Epidermal melanocyte (primary cell): Measurements from ENCODE around the gene IL3RA.
"Not testable (repeated sequence)": the region's sequence is repeated elsewhere in the genome, so short reads cannot be mapped to it uniquely, and the experiment has no call there.

ENCODE experiments used
- DNase-seq: peaks from one replicate; pipeline ENCODE4 v3.0.0; 2011; ENCODE audit warnings: low spot score; ENCODE audit not compliant: insufficient read length

IL3RA gene

GRCh38 chrX:1398431-1399340 lies 62.1 kb downstream of the IL3RA start:
- DNase-seq, result no peak

- no peak for DNase-seq
These were observed 63.5 kb downstream of the IL3RA start for GRCh38 chrX:1400049-1400448.

DNA sequence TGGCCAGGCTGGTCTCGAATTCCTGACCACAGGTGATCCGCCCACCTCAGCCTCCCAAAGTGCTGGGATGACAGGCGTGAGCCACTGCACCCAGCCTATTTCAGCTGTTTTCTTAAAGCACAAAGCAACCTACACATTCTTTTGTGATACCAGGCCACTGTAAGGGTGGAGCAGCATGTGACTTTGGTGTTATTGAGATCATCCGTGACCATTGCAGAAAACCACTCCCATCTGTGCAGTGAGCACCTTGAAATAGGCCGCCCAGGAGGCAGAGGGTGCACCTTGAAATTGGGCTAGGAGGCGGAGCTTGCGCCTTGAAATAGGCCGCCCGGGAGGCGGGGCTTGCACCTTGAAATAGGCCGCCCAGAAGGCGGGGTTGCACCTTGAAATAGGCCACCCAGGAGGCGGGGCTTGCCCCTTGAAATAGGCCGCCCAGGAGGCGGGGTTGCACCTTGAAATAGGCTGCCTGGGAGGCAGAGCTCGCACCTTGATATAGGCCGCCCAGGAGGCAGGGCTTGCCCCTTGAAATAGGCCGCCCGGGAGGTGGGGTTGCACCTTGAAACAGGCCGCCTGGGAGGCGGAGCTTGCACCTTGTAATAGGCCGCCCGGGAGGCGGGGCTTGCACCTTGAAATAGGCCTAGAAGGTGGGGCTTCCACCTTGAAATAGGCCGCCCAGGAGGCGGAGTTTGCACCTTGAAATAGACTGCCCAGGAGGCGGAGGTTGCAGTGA lies 64.3 kb downstream of the IL3RA start:
- DNase-seq, result no peak

DNA sequence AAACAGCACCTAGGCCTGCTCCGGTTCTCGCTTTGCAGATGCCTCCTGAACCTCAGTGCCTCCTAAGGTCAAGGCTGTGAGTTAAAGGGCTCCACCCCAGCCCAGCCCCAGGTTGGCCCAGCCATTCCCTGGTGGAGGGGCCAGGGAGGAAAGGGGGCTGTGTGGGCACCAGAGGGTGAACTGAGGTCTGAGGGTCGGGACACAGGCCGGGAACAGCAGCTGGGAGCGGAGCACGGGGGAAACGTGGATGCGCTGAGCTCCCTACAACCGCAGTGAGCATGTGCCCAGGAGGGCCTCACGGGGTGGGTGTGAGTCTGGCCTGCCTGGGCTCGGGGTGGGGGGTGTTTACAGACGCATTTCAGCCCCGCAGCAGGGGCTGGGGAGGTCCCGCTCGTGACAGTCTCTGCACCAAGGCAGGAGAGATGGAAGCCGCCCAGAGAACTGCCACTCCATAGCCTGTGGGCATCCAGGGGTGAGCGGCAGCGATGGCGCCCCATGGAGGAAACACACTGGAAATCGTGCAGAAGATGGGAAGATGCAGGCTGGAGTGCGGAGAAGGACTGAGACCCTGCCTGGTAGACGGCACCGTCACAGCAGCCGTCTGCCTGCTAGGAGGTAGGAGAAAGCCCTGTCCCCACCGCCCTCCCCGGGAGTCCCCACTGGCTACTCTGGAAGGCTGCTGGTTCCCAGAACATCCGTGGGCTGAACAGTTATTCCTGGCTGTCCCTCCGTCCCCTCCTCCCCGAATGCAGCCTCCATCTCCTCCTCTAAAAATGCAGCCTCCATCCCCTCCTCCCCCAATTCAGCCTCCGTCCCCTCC lies 65.2 kb downstream of the IL3RA start:
- no peak for DNase-seq

- no peak for DNase-seq
These were observed 66.6 kb downstream of the IL3RA start for GRCh38 chrX:1403228-1403627.

DNA sequence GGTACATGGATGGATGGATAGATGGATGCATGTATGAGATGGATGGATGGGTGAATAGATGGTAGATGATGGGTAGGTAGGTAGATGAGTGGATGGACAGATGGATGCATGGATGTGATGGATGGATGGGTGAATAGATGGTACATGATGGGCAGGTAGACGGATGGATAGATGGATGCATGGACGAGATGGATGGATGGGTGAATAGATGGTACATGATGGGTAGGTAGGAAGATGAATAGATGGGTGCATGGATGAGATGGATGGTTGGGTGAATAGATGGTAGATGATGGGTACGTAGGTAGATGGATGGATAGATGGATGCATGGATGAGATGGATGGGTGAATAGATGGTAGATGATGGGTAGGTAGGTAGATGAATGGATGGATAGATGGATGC lies 67.3 kb downstream of the IL3RA start:
- not testable (repeated sequence) for DNase-seq

GRCh38 chrX:1405769-1406168 lies 69.2 kb downstream of the IL3RA start:
- DNase-seq, result not testable (repeated sequence)

DNA sequence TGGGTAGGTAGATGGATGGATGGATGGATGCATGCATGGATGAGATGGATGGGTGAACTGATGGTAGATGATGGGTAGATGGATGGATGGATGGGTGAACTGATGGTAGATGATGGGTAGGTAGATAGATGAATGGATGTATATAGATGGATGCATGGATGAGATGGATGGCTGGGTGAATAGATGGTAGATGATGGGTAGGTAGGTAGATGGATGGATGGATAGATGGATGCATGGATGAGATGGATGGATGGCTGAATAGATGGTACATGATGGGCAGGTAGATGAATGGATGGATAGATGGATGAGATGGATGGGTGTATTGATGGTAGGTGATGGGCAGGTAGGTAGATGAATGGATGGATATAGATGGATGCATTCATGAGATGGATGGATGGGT lies 70.5 kb downstream of the IL3RA start:
- DNase-seq, result no peak

GRCh38 chrX:1411326-1411725 lies 74.7 kb downstream of the IL3RA start:
- no peak for DNase-seq

DNA sequence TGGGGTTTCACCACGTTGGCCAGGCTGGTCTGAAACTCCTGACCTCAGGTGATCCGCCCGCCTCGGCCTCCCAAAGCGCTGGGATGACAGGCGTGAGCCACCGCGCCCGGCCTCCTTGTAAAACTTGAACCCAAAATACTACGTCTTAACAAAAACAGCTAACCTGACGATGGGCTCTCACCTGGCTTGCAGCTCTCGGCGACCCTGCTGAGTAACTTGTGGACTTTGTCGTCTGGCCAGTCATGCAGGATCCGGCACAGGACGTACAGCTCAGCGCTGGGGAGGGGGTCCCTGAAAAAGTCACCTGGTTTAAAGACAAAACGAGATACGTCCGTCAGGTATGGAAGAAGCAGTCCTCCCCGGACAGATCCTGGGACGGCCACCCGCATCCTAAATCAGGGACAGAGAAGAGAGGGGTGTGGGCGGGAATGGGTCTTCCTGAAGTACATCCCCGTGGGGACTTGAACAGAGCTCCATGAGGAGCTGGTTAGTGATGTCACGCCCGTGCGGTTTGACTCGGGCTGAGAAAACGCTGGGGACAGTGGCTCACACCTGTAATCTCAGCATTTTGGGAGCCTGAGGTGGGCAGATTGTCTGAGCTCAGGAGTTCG lies 76.1 kb downstream of the IL3RA start:
- no peak for DNase-seq

GRCh38 chrX:1416327-1416784 lies 79.8 kb downstream of the IL3RA start:
- DNase-seq, result no peak

DNA sequence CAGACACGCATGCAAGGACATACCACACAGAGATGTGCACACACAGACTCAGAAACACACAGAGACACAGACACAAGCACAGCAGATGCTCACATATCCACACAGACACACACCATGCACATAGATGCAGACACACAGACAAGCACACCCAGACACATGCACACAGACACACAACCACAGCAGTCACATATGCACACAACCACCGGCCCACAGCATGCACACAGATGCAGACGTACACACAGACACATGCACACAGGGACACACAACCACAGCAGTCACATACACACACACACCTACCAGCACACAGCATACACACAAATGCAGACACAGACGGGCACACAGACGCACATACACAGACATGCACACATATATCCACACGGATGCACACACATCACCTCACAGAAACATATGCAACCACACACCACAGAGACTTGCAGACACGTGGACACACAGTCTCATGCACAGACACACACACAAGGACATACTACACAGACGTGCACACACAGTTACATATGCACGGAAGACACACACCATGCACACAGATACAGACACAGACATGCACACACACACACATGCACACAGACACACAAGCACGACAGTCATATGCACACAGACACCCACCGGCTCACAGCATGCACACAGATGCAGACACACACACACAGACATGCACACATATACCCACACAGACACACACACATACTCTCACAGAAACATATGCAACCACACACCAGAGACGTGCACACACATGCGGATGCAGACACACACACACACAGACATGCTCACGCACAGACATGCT lies 80.6 kb downstream of the IL3RA start:
- no peak for DNase-seq

- DNase-seq, result no peak
These were observed 81.6 kb downstream of the IL3RA start for GRCh38 chrX:1417921-1418771.

DNA sequence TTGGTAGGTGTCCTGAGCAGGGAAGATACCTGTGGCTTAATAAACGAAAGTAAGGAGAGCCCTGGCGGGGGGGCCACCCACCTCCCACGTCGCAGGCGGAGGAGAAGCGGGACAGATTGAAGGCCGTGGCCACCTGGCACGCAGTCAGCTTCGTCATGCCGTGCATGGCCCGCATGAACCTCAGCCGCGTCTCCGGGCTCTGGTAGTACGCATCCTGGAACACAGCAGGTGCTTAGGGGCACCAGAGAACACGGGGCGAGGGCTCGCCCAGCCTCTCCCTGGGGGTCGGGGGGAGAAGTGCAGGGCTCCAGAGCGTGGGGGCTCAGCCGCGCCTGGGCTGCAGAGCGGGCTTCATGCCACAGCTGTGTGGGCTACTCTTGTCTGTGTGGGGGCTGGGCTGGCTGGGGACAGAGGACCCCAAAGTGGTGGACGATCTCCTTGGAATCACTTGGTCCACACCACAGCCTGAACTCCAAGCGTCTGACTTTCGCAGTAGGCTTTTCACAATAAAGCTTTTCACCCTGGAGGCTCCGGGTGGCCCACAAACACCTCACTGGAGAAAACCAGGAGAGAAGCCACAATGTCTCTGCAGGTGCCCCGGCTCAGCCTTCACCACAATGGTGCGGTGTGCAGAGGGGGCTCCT lies 82.4 kb downstream of the IL3RA start:
- no peak for DNase-seq

GRCh38 chrX:1419545-1420355 lies 83.2 kb downstream of the IL3RA start:
- no peak for DNase-seq

- DNase-seq, result no peak
These were observed 83.8 kb downstream of the IL3RA start for GRCh38 chrX:1420371-1420770.

DNA sequence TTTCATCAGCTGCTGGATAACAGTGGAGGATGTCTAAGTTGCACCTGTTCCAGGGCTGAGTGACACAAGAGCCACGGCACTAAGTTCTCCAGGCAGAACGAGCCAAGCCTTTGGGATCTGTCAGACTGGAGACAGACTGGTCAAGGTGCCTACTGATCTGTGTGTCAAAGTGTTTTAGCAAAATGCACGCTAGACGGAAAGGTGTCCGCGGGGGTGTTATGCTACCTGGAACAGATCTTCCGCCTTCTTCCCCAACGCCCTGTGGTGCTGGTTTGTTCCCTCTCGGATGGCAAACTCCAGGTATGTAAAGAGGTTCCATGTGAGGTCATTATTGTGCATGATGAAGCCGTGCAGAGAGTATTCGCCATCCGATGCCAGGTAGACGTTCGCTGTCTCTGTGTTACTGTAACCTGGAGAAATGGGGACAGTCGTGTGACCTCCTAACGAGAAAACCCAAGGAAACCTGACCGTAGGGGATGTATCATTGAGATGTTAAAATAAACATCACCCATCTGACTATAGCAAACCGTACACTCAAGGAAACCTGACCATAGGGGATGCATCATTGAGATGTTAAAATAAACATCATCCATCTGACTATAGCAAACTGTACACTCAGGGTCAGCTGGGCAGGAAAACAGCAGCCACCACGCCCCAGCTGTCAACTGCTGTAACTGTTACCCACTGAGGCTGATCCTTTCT lies 85.0 kb downstream of the IL3RA start:
- no peak for DNase-seq

GRCh38 chrX:1422135-1422465 lies 85.5 kb downstream of the IL3RA start:
- DNase-seq, result no peak
